ENCODE measurements around the gene HECA. TPM values are rescaled to one million over a fixed set of nuclear protein-coding genes. Genes with fewer than 3 reads are reported as not detected.

Gene HECA
- total RNA-seq, 4 donors from 2014 or later, result 36.1 to 70.1 (median 46.9) TPM

DNA sequence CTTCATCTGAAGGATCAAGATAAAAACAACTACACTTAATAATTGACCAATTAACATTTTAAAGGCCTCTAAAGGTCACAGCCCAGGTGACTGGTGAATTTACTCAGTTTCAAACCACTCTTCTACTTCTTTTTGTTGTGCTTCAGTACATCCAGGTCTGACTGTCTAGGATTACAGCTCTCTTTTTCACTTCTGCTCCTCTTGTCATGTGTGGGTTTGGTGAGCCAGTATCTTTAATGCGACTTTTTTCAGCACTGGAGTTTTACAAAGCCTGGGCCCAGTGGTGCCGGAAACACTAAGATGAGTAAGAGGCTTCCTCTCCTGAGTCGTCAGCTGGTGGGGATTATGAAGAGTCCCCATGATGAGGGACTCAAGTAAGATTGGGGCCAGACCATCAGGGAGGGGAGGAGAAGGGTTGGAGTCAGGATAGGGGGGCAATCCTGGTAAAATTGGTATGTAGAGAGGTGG lies 27.0 kb downstream of the HECA start:
- Histone ChIP-seq H3K4me3 (no peak overlapping the region), H3K27ac (no peak overlapping the region), H3K36me3 (peaks cover 0 to 11% of the 10 kb centered on the region in 2 donors), H3K27me3 (no peaks in the 10 kb centered on the region), H3K4me1 (peaks cover 0 to 47% (median 0%) of the 10 kb centered on the region in 3 donors), H3K9me3 (no peaks in the 10 kb centered on the region)
- WGBS, 2 donors (ENCODE audit: low coverage in 1 of 2), result 67 to 80% methylated on average over 2 of the region's 3 CpGs
- ATAC-seq, result no peak
- TF ChIP-seq POLR2A (IDR thresholded peaks at IDR 0.05), result no peak
- TF ChIP-seq POLR2AphosphoS5 (IDR thresholded peaks at IDR 0.05), result no peak
- no peak for TF ChIP-seq EP300 (IDR thresholded peaks at IDR 0.05)
- TF ChIP-seq, protein P1, sequence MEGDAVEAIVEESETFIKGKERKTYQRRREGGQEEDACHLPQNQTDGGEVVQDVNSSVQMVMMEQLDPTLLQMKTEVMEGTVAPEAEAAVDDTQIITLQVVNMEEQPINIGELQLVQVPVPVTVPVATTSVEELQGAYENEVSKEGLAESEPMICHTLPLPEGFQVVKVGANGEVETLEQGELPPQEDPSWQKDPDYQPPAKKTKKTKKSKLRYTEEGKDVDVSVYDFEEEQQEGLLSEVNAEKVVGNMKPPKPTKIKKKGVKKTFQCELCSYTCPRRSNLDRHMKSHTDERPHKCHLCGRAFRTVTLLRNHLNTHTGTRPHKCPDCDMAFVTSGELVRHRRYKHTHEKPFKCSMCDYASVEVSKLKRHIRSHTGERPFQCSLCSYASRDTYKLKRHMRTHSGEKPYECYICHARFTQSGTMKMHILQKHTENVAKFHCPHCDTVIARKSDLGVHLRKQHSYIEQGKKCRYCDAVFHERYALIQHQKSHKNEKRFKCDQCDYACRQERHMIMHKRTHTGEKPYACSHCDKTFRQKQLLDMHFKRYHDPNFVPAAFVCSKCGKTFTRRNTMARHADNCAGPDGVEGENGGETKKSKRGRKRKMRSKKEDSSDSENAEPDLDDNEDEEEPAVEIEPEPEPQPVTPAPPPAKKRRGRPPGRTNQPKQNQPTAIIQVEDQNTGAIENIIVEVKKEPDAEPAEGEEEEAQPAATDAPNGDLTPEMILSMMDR (IDR thresholded peaks at IDR 0.05), result no peak

DNA sequence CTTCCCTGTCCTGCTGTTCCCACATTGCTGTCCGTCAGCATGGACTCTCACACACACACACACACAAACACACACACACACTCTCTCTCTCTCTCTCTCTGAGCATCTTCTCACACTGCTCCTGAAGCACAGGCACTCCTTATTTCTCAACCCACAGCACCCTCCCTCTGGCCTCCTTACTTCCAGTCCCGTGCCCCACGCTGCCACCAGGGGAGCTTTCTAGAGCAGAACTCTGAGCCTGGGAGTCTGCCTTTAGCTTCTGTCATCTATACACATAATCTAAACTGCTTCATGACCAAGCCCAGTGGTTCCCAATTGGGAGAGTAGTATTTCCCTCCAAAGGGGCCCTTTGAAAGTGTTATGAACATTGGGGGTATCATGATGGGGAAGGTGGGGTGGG lies 29.1 kb downstream of the HECA start:
- WGBS, 2 donors (ENCODE audit: low coverage in 1 of 2), result 52% methylated on average over 2 of the region's 3 CpGs; no CpG with 5 or more reads in 1 of the 2 donors
- peaks cover 0 to 42% (median 0%) of the 10 kb centered on the region in 3 donors for H3K4me1 ChIP-seq
- no peak for ATAC-seq
- H3K36me3 ChIP-seq, result peaks cover 0 to 21% of the 10 kb centered on the region in 2 donors
- no peaks in the 10 kb centered on the region for H3K27me3 ChIP-seq
- no peaks in the 10 kb centered on the region for H3K9me3 ChIP-seq
- TF ChIP-seq EP300 (IDR thresholded peaks at IDR 0.05) (no peak), POLR2AphosphoS5 (IDR thresholded peaks at IDR 0.05) (no peak), POLR2A (IDR thresholded peaks at IDR 0.05) (no peak)
- TF ChIP-seq, protein P1 (IDR thresholded peaks at IDR 0.05), result no peak
- H3K27ac ChIP-seq, result no peak overlapping the region
- H3K4me3 ChIP-seq, result no peak overlapping the region

DNA sequence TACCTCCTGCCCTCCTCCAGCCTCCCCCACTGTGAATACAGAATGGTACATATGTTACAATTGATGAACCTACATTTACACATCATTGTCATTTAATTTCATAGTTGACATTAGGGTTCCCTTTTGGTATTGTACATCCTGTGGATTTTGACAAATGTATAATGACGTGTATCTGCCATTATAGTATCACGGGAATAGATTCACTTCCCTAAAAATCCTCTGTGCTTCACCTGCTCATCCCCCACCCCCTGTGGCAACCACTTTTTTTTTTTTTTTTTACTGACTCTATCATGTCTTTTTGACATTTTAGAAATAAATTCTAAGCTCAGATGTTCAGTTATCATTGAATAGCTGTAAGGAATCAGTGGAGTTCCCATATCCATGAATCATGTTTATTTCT lies 30.4 kb downstream of the HECA start:
- no peaks in the 10 kb centered on the region for H3K9me3 ChIP-seq
- ATAC-seq, result no peak
- WGBS, 2 donors (ENCODE audit: low coverage in 1 of 2), result 90 to 91% methylated on average over 2 of the region's 2 CpGs
- no peaks in the 10 kb centered on the region for H3K27me3 ChIP-seq
- H3K27ac ChIP-seq, result no peak overlapping the region
- peaks cover 0 to 33% (median 0%) of the 10 kb centered on the region in 3 donors for H3K4me1 ChIP-seq
- no peak overlapping the region for H3K4me3 ChIP-seq
- TF ChIP-seq, protein P1 (IDR thresholded peaks at IDR 0.05), result no peak
- TF ChIP-seq POLR2AphosphoS5 (IDR thresholded peaks at IDR 0.05), result no peak
- TF ChIP-seq POLR2A (IDR thresholded peaks at IDR 0.05), result no peak
- TF ChIP-seq EP300 (IDR thresholded peaks at IDR 0.05), result no peak
- peaks cover 0 to 21% of the 10 kb centered on the region in 2 donors for H3K36me3 ChIP-seq

DNA sequence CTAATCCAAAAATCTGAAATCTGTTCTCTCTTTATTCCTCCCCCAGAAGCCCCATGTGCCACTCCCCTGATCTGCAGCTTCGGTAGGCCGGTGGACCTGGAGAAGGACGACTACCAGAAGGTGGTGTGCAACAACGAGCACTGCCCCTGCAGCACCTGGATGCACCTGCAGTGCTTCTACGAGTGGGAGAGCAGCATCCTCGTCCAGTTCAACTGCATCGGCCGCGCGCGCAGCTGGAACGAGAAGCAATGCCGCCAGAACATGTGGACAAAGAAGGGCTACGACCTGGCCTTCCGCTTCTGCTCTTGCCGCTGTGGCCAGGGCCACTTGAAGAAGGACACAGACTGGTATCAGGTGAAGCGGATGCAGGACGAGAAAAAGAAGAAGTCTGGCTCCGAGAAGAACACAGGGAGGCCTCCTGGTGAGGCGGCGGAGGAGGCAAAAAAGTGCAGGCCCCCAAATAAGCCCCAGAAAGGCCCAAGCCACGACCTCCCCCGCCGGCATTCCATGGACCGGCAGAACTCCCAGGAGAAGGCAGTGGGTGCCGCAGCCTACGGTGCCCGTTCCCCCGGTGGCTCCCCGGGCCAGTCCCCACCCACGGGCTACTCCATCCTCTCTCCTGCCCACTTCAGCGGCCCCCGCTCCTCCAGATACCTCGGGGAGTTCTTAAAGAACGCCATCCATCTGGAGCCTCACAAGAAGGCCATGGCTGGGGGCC lies 31.5 kb downstream of the HECA start:
- TF ChIP-seq POLR2AphosphoS5 (IDR thresholded peaks at IDR 0.05) (no peak), EP300 (IDR thresholded peaks at IDR 0.05) (no peak), POLR2A (IDR thresholded peaks at IDR 0.05) (no peak)
- TF ChIP-seq, protein P1 (IDR thresholded peaks at IDR 0.05), result no peak
- peaks cover 0 to 21% of the 10 kb centered on the region in 2 donors for H3K36me3 ChIP-seq
- H3K27ac ChIP-seq, result no peak overlapping the region
- H3K9me3 ChIP-seq, result no peaks in the 10 kb centered on the region
- no peaks in the 10 kb centered on the region for H3K27me3 ChIP-seq
- peaks cover 0 to 26% (median 0%) of the 10 kb centered on the region in 3 donors for H3K4me1 ChIP-seq
- 90 to 96% methylated on average over 2 to 27 of the region's 35 CpGs for WGBS, 2 donors (ENCODE audit: low coverage in 1 of 2)
- H3K4me3 ChIP-seq, result no peak overlapping the region
- no peak for ATAC-seq

DNA sequence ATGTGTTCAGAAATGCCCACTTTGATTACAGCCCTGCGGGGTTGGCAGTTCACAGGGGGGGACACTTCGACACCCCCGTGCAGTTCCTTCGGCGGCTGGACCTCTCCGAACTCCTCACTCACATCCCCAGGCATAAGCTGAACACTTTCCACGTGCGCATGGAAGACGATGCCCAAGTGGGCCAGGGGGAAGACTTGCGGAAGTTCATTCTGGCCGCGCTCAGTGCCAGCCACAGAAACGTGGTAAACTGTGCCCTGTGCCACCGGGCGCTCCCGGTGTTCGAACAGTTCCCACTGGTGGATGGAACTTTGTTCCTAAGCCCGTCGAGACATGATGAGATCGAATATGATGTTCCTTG lies 32.1 kb downstream of the HECA start:
- Histone ChIP-seq H3K27me3 (no peaks in the 10 kb centered on the region), H3K27ac (no peak overlapping the region), H3K4me1 (peaks cover 0 to 21% (median 0%) of the 10 kb centered on the region in 3 donors), H3K9me3 (no peaks in the 10 kb centered on the region), H3K36me3 (peaks cover 0 to 21% of the 10 kb centered on the region in 2 donors), H3K4me3 (no peak overlapping the region)
- TF ChIP-seq POLR2A (IDR thresholded peaks at IDR 0.05) (no peak), EP300 (IDR thresholded peaks at IDR 0.05) (no peak), POLR2AphosphoS5 (IDR thresholded peaks at IDR 0.05) (no peak)
- TF ChIP-seq, protein P1 (IDR thresholded peaks at IDR 0.05), result no peak
- no peak for ATAC-seq
- WGBS, 2 donors (ENCODE audit: low coverage in 1 of 2), result 93 to 100% methylated on average over 3 to 12 of the region's 20 CpGs
